ENCODE measurements around the gene PRKG1.

GRCh38 chr10:52074505-52075026, 1000.3 kb downstream of the PRKG1 start:
- TF ChIP-seq CTCF (IDR thresholded peaks at IDR 0.05): no peak
- no peak for TF ChIP-seq ZFX (IDR thresholded peaks at IDR 0.05; ENCODE audit: borderline replicate concordance)
